ENCODE data around the gene SARDH. TPM values are rescaled to one million over a fixed set of nuclear protein-coding genes. Genes with fewer than 3 reads are reported as not detected.

The SARDH gene
- total and polyA plus RNA-seq, 2 of the 8 experiments (the other 6 are each of a cell fraction or from before 2014, with no cell fraction given) = 6.4 to 7.4 TPM

GRCh38 chr9:133699546-133699945 lies 38.6 kb downstream of the SARDH start:
- Histone ChIP-seq H3K23ac (ENCODE audit: insufficient read length) (no peak overlapping the region), H4K8ac (ENCODE audit: extremely low read depth, insufficient read depth, low read length) (no peak overlapping the region), H3K36me3 (ENCODE audit: control insufficient read depth in 2 of 4, insufficient read depth in 4 of 4, low read length in 3 of 4) (no peaks in the 10 kb centered on the region), H4K91ac (replicated peaks; ENCODE audit: insufficient read length, low read length) (no peak overlapping the region), H3K56ac (replicated peaks; ENCODE audit: insufficient read length, low read depth, low read length) (no peak overlapping the region), H3K14ac (ENCODE audit: insufficient read length) (no peak overlapping the region), H2BK15ac (ENCODE audit: low read length) (no peak overlapping the region), H3K4me1 (replicated peaks in 1 of 4; ENCODE audit: control insufficient read depth in 3 of 4, insufficient read depth in 4 of 4, low read length in 3 of 4) (peaks cover 0 to 13% (median 10%) of the 10 kb centered on the region in 4 experiments; a peak in 5 of 7 replicates), H2BK20ac (ENCODE audit: low read length) (no peak overlapping the region), H3K23me2 (ENCODE audit: low read depth, low read length) (no peaks in the 10 kb centered on the region), H4K20me1 (replicated peaks in 1 of 2; ENCODE audit: control insufficient read depth in 1 of 2, insufficient read depth in 2 of 2, low read length in 2 of 2) (no peaks in the 10 kb centered on the region), H3K9me3 (ENCODE audit: insufficient read depth in 2 of 2, low read depth in 1 of 2, low read length in 1 of 2) (no peaks in the 10 kb centered on the region), H2AFZ (ENCODE audit: low read length) (no peak overlapping the region), H2AK5ac (ENCODE audit: low read depth, low read length) (no peak overlapping the region), H3K9ac (replicated peaks in 1 of 4; ENCODE audit: extremely low read depth in 1 of 4, low read depth in 3 of 4, low read length in 3 of 4) (no peak overlapping the region), H3K79me2 (ENCODE audit: control insufficient read depth in 1 of 2, insufficient read depth in 2 of 2, low read length in 2 of 2) (no peaks in the 10 kb centered on the region), H4K5ac (ENCODE audit: insufficient read length, low read depth, low read length) (no peak overlapping the region), H3K79me1 (ENCODE audit: low read depth, low read length) (no peaks in the 10 kb centered on the region), H2BK120ac (replicated peaks; ENCODE audit: low read depth, low read length) (no peak overlapping the region), H3K4ac (replicated peaks; ENCODE audit: insufficient read length, low read depth, low read length) (no peak overlapping the region), H3K27ac (ENCODE audit: low read depth, low read length) (no peak overlapping the region), H3K27me3 (replicated peaks in 1 of 4; ENCODE audit: control insufficient read depth in 3 of 4, extremely low read depth in 1 of 4, insufficient read depth in 3 of 4, low read length in 3 of 4) (no peaks in the 10 kb centered on the region; a peak in 3 of 7 replicates), H3K4me3 (ENCODE audit: extremely low read depth in 1 of 4, insufficient read depth in 2 of 4, low read depth in 3 of 4, low read length in 4 of 4) (no peak overlapping the region), H2BK5ac (ENCODE audit: low read depth, low read length) (no peak overlapping the region), H3K18ac (ENCODE audit: extremely low read depth, low read length) (no peak overlapping the region), H2BK12ac (ENCODE audit: low read depth, low read length) (no peak overlapping the region), H3K4me2 (ENCODE audit: insufficient read depth in 1 of 2, low read depth in 2 of 2, low read length in 2 of 2) (no peak overlapping the region)
- DNase-seq (ENCODE audit: low read depth in 1 of 2, low spot score in 2 of 2) (no peak), FAIRE-seq (no peak)
- ChIA-PET POLR2A (ENCODE audit: partially characterized antibody) (no interaction called here), CTCF (ENCODE audit: partially characterized antibody) (no interaction called here)
- TF ChIP-seq EP300 (IDR thresholded peaks at IDR 0.05; ENCODE audit: borderline replicate concordance in 1 of 2, low read depth in 2 of 2, low read length in 2 of 2) (no peak), TBP (IDR thresholded peaks at IDR 0.05; ENCODE audit: low read depth, low read length) (no peak), MAX (IDR thresholded peaks at IDR 0.05) (no peak)
- 93% methylated on average over 6 of the region's 6 CpGs; no CpG with 5 or more reads in 1 of the 2 experiments for WGBS, 2 experiments (ENCODE audit: extremely low coverage in 1 of 2, insufficient coverage in 1 of 2, insufficient read length in 1 of 2, insufficient replicate concordance in 2 of 2, low coverage in 1 of 2, low lambda C conversion rate in 2 of 2, missing lambda C conversion rate in 1 of 2)
